HepG2 (cell line): ENCODE data around the gene SIK3. TPM values are rescaled to one million over a fixed set of nuclear protein-coding genes. Genes with fewer than 3 reads are reported as not detected.

Experiments
- ELF1 ChIP-seq: sonication (generic); formaldehyde crosslinking; IDR thresholded peaks from 2 replicates; pipeline ENCODE4 v1.4.0; 2020; ENCODE audit warnings: missing genetic modification reagents
- KDM5B ChIP-seq: sonication (generic); formaldehyde crosslinking; IDR thresholded peaks from 2 replicates; pipeline ENCODE4 v1.4.0; 2020; ENCODE audit warnings: missing genetic modification reagents, mild to moderate bottlenecking, borderline replicate concordance
- MIXL1 ChIP-seq: IDR thresholded peaks from 2 replicates; pipeline ENCODE4 v1.6.1; 2016
- MTF1 ChIP-seq: sonication (generic); formaldehyde crosslinking; IDR thresholded peaks from 2 replicates; pipeline ENCODE4 v1.5.0; 2020; ENCODE audit warnings: missing genetic modification reagents
- NFATC3 ChIP-seq: sonication (generic); formaldehyde crosslinking; IDR thresholded peaks from 2 replicates; pipeline ENCODE4 v1.5.1; 2020; ENCODE audit warnings: mild to moderate bottlenecking, missing genetic modification reagents
- NFE2L2 ChIP-seq: fragments of 150-350 bp; IDR thresholded peaks from 2 replicates; pipeline ENCODE4 v1.6.1; 2014; ENCODE audit warnings: low read length
- ONECUT2 ChIP-seq: sonication (generic); formaldehyde crosslinking; IDR thresholded peaks from 2 replicates; pipeline ENCODE4 v1.4.0; 2020; ENCODE audit warnings: missing genetic modification reagents
- PITX1 ChIP-seq: sonication (generic); formaldehyde crosslinking; IDR thresholded peaks from 2 replicates; pipeline ENCODE4 v1.5.1; 2020; ENCODE audit warnings: mild to moderate bottlenecking, missing genetic modification reagents
- PREB ChIP-seq: sonication (generic); formaldehyde crosslinking; IDR thresholded peaks from 2 replicates; pipeline ENCODE4 v1.4.0; 2020; ENCODE audit warnings: missing genetic modification reagents
- PTBP1 ChIP-seq: fragments of 200-400 bp; formaldehyde crosslinking; IDR thresholded peaks from 2 replicates; pipeline ENCODE4 v1.6.1; 2018; ENCODE audit warnings: low read length, low read depth; ENCODE audit not compliant: poor library complexity, severe bottlenecking
- SNRNP70 ChIP-seq: fragments of 200-400 bp; formaldehyde crosslinking; IDR thresholded peaks from 2 replicates; pipeline ENCODE4 v1.6.1; 2017; ENCODE audit warnings: mild to moderate bottlenecking, low read depth, low read length, moderate library complexity
- ZNF335 ChIP-seq: sonication (generic); formaldehyde crosslinking; IDR thresholded peaks from 2 replicates; pipeline ENCODE4 v1.4.0; 2020; ENCODE audit warnings: missing genetic modification reagents
- ZNF382 ChIP-seq: sonication (generic); formaldehyde crosslinking; IDR thresholded peaks from 2 replicates; pipeline ENCODE4 v1.5.0; 2020; ENCODE audit warnings: missing genetic modification reagents, mild to moderate bottlenecking, borderline replicate concordance
- ZNF552 ChIP-seq: sonication (generic); formaldehyde crosslinking; IDR thresholded peaks from 2 replicates; pipeline ENCODE4 v1.9.0; 2022; ENCODE audit warnings: missing genetic modification reagents, mild to moderate bottlenecking, borderline replicate concordance
- polyA plus RNA-seq, 8 experiments: library from polyadenylated mRNA; depleted of rRNA in 3 of 8; stranded (reverse) in 7 of 8; unstranded in 1 of 8; fragments of >200 nt; fragmentation: Illumina TruSeq in 4 of 8; extraction: Trizol in 4 of 8; gene quantifications; 2 replicates each; pipeline versions ENCODE4 v1.2.1 to v1.2.3, GENCODE V29; 2011 to 2016; ENCODE audit warnings: low read depth in 4 of 8, missing spikeins in 1 of 8, mixed read lengths in 1 of 8; ENCODE audit not compliant: insufficient read depth in 1 of 8
- total RNA-seq, 5 experiments: library from RNA; depleted of rRNA; stranded (reverse); fragments of >200 nt; fragmentation: Illumina TruSeq; extraction: Trizol; gene quantifications; 2 replicates each; pipeline ENCODE4 v1.2.3, GENCODE V29; 2016; ENCODE audit warnings: low read depth in 1 of 5
- TF ChIP-seq, protein P1 (sequence below): sonication (generic); formaldehyde crosslinking; IDR thresholded peaks from 2 replicates; pipeline ENCODE4 v1.9.0; 2021; ENCODE audit warnings: missing genetic modification reagents, mild to moderate bottlenecking, borderline replicate concordance
- TF ChIP-seq, protein P2 (sequence below): sonication (generic); formaldehyde crosslinking; IDR thresholded peaks from 2 replicates; pipeline ENCODE4 v1.8.0; 2023; ENCODE audit warnings: mild to moderate bottlenecking, missing genetic modification reagents
- TF ChIP-seq, protein P3 (sequence below): IDR thresholded peaks from 2 replicates; pipeline ENCODE4 v1.6.1; 2016; ENCODE audit warnings: missing compliant biosample characterization, missing genetic modification reagents, borderline replicate concordance
- TF ChIP-seq, protein P4 (sequence below): sonication (generic); formaldehyde crosslinking; IDR thresholded peaks from 2 replicates; pipeline ENCODE4 v1.5.1; 2020; ENCODE audit warnings: missing genetic modification reagents, mild to moderate bottlenecking, borderline replicate concordance
- TF ChIP-seq, protein P5 (sequence below): sonication (generic); formaldehyde crosslinking; IDR thresholded peaks from 2 replicates; pipeline ENCODE4 v1.9.0; 2021; ENCODE audit warnings: missing genetic modification reagents, borderline replicate concordance

The SIK3 gene
- total and polyA plus RNA-seq, 2 of the 13 experiments (the other 11 are each of a cell fraction or from before 2014, with no cell fraction given) = 5.7 to 9.8 TPM

DNA sequence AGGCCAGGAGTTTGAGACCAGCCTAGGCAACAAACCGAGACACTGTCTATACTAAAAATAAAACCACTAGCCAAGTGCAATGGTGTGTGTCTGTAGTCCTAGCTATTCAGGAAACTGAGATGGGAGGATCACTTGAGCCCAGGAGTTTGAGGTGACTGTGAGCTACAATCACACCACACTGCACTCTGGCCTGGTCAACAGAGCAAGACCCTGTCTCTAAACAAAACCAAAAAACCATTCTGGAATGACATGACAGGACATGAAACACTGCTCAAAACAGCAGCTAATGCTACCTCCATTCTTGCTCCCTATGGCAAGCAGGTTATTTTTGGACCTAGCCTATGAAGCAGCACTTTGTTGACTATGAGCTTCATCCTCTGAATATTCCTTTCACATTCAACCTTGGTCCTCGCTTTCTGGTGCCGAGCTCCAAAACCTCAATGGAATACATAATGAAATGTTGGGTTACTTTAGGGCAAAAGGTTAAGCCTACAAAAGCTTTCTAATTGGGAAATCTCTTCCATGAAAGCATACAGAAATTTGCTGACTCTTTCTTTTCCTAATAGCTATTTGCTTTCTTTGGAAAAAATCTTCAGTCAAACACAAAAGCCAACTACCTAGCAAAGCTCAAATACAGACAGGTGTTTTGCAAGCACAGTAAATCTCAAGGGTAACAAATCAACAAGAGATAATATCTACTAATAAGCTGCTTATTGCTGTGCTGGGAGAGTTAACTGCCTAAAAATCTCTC, 21.1 kb downstream of the SIK3 start (continued):
- TF ChIP-seq, protein P1, sequence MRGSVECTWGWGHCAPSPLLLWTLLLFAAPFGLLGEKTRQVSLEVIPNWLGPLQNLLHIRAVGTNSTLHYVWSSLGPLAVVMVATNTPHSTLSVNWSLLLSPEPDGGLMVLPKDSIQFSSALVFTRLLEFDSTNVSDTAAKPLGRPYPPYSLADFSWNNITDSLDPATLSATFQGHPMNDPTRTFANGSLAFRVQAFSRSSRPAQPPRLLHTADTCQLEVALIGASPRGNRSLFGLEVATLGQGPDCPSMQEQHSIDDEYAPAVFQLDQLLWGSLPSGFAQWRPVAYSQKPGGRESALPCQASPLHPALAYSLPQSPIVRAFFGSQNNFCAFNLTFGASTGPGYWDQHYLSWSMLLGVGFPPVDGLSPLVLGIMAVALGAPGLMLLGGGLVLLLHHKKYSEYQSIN (CRISPR knock-in tag) = no peak
- TF ChIP-seq MIXL1 (peak; percentile 81), PTBP1 (no peak), SNRNP70 (no peak), NFATC3 (CRISPR knock-in tag) (no peak), PREB (CRISPR knock-in tag) (no peak), ZNF552 (no peak), KDM5B (CRISPR knock-in tag) (no peak), MTF1 (CRISPR knock-in tag) (no peak), NFE2L2 (no peak), ZNF382 (CRISPR knock-in tag) (no peak), ELF1 (CRISPR knock-in tag) (no peak), PITX1 (CRISPR knock-in tag) (peak; percentile 99), ONECUT2 (CRISPR knock-in tag) (no peak), ZNF335 (CRISPR knock-in tag) (no peak)
- TF ChIP-seq, protein P2, sequence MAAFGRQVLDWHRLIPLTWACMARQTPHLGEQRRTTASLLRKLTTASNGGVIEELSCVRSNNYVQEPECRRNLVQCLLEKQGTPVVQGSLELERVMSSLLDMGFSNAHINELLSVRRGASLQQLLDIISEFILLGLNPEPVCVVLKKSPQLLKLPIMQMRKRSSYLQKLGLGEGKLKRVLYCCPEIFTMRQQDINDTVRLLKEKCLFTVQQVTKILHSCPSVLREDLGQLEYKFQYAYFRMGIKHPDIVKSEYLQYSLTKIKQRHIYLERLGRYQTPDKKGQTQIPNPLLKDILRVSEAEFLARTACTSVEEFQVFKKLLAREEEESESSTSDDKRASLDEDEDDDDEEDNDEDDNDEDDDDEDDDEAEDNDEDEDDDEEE (CRISPR knock-in tag) = 0 out of 2 replicates have a peak, but pooled peaks have one; percentile 28
- TF ChIP-seq, protein P3, sequence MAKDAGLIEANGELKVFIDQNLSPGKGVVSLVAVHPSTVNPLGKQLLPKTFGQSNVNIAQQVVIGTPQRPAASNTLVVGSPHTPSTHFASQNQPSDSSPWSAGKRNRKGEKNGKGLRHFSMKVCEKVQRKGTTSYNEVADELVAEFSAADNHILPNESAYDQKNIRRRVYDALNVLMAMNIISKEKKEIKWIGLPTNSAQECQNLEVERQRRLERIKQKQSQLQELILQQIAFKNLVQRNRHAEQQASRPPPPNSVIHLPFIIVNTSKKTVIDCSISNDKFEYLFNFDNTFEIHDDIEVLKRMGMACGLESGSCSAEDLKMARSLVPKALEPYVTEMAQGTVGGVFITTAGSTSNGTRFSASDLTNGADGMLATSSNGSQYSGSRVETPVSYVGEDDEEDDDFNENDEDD (CRISPR knock-in tag) = no peak
- TF ChIP-seq, protein P4, sequence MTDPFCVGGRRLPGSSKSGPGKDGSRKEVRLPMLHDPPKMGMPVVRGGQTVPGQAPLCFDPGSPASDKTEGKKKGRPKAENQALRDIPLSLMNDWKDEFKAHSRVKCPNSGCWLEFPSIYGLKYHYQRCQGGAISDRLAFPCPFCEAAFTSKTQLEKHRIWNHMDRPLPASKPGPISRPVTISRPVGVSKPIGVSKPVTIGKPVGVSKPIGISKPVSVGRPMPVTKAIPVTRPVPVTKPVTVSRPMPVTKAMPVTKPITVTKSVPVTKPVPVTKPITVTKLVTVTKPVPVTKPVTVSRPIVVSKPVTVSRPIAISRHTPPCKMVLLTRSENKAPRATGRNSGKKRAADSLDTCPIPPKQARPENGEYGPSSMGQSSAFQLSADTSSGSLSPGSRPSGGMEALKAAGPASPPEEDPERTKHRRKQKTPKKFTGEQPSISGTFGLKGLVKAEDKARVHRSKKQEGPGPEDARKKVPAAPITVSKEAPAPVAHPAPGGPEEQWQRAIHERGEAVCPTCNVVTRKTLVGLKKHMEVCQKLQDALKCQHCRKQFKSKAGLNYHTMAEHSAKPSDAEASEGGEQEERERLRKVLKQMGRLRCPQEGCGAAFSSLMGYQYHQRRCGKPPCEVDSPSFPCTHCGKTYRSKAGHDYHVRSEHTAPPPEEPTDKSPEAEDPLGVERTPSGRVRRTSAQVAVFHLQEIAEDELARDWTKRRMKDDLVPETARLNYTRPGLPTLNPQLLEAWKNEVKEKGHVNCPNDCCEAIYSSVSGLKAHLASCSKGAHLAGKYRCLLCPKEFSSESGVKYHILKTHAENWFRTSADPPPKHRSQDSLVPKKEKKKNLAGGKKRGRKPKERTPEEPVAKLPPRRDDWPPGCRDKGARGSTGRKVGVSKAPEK (CRISPR knock-in tag) = no peak
- TF ChIP-seq, protein P5, sequence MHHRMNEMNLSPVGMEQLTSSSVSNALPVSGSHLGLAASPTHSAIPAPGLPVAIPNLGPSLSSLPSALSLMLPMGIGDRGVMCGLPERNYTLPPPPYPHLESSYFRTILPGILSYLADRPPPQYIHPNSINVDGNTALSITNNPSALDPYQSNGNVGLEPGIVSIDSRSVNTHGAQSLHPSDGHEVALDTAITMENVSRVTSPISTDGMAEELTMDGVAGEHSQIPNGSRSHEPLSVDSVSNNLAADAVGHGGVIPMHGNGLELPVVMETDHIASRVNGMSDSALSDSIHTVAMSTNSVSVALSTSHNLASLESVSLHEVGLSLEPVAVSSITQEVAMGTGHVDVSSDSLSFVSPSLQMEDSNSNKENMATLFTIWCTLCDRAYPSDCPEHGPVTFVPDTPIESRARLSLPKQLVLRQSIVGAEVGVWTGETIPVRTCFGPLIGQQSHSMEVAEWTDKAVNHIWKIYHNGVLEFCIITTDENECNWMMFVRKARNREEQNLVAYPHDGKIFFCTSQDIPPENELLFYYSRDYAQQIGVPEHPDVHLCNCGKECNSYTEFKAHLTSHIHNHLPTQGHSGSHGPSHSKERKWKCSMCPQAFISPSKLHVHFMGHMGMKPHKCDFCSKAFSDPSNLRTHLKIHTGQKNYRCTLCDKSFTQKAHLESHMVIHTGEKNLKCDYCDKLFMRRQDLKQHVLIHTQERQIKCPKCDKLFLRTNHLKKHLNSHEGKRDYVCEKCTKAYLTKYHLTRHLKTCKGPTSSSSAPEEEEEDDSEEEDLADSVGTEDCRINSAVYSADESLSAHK (CRISPR knock-in tag) = no peak
